Peyer's patch (tissue), 4 donors: ENCODE results near the gene SMG6. TPM values are rescaled to one million over a fixed set of nuclear protein-coding genes. Genes with fewer than 3 reads are reported as not detected.

Source experiments
- DNase-seq, 3 donors: peaks; one replicate each; pipeline ENCODE4 v3.0.0-alpha.2; 2017 to 2019
- H3K27ac ChIP-seq, 4 donors: fragments of 200-600 bp; sonication (generic); one replicate each; pipeline ENCODE4 v1.5.1; 2016 to 2019
- H3K27me3 ChIP-seq, 2 donors: fragments of 200-600 bp; sonication (generic); one replicate each; pipeline ENCODE4 v1.5.1; 2019
- H3K36me3 ChIP-seq, 3 donors: fragments of 200-600 bp; sonication (generic); one replicate each; pipeline ENCODE4 v1.5.1; 2016 to 2019
- H3K4me1 ChIP-seq, 4 donors: fragments of 200-600 bp; sonication (generic); one replicate each; pipeline ENCODE4 v1.5.1; 2016 to 2019
- H3K4me3 ChIP-seq, 4 donors: fragments of 200-600 bp; sonication (generic); 1 replicate in 3 of 4; 2 replicates in 1 of 4; pipeline ENCODE4 v1.5.1; 2016 to 2019; ENCODE audit warnings: mild to moderate bottlenecking in 1 of 4
- H3K9me3 ChIP-seq, 4 donors: fragments of 200-600 bp; sonication (generic); one replicate each; pipeline ENCODE4 v1.5.1; 2016 to 2019; ENCODE audit warnings: mild to moderate bottlenecking in 1 of 4
- POLR2A ChIP-seq, 2 donors: fragments of 450-650 bp; IDR thresholded peaks; one replicate each; pipeline ENCODE4 v1.5.1; 2017; ENCODE audit warnings: antibody characterized with exemption in 2 of 2, mild to moderate bottlenecking in 2 of 2, moderate library complexity in 2 of 2
- total RNA-seq, 4 donors: library from RNA; depleted of rRNA; stranded (reverse); fragments of >200 nt; gene quantifications; one replicate each; pipeline ENCODE4 v1.1.0, GENCODE V29; 2016
- TF ChIP-seq, protein P1 (sequence below), 6 experiments: fragments of 450-650 bp in 4 of 6; fragments of 200-600 bp in 2 of 6; sonication (generic) in 1 of 6; IDR thresholded peaks; one replicate each; pipeline ENCODE4 v1.5.1; 2017 to 2019; ENCODE audit warnings: antibody characterized with exemption in 6 of 6, mild to moderate bottlenecking in 3 of 6, moderate library complexity in 1 of 6

The SMG6 gene
- total RNA-seq, 4 donors from 2014 or later: 33.3 to 139 (median 67.4) TPM

DNA sequence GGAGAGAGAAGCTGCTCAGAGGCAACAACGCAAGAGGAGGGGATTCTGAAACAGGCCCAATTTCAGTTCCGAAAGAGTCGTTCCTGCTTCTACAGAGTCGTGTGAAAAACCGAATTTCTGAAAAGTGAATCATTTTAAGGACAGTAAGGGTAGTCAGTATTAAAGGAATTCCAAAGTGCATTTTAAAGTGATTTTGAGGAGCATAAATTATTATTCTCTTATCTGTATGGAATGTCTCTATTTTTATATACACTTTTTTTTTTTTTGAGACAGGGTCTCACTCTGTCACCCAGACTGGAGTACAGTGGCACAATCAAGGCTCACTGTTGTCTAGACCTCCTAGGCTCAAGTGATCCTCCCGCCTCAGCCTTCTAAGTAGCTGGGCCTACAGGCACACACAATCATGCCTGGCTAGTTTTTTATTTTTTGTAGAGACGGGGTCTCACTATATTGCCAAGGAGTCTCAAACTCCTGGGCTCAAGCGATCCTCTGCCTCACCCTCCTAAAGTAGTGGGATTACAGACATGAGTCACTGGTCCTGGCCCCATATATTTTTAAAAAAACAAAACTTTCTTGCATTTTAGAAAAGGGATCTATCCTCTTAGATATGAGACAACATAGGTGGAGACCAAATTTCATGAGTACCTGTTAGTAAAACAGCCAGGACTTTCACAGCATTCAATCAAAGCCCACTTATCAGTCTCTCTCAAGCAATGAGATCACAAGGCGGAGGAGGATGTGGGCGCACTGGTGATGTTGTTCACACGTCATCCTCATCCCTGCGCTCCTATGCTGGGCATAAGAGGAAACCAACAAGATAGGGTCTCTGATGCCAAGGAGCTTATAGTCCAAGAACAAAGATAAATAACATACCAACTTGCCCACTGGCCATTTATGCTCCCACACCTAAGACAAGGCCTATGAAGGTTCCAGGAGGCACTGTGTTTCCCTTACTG lies 53.2 kb downstream of the SMG6 start:
- Histone ChIP-seq H3K4me1 (peaks cover 0 to 5% (median 0%) of the 10 kb centered on the region in 4 donors), H3K27me3 (no peaks in the 10 kb centered on the region), H3K4me3 (no peak overlapping the region), H3K27ac (no peak overlapping the region), H3K9me3 (no peaks in the 10 kb centered on the region), H3K36me3 (peaks cover 0 to 8% (median 0%) of the 10 kb centered on the region in 3 donors)
- TF ChIP-seq POLR2A (IDR thresholded peaks at IDR 0.05): no peak
- TF ChIP-seq, protein P1, sequence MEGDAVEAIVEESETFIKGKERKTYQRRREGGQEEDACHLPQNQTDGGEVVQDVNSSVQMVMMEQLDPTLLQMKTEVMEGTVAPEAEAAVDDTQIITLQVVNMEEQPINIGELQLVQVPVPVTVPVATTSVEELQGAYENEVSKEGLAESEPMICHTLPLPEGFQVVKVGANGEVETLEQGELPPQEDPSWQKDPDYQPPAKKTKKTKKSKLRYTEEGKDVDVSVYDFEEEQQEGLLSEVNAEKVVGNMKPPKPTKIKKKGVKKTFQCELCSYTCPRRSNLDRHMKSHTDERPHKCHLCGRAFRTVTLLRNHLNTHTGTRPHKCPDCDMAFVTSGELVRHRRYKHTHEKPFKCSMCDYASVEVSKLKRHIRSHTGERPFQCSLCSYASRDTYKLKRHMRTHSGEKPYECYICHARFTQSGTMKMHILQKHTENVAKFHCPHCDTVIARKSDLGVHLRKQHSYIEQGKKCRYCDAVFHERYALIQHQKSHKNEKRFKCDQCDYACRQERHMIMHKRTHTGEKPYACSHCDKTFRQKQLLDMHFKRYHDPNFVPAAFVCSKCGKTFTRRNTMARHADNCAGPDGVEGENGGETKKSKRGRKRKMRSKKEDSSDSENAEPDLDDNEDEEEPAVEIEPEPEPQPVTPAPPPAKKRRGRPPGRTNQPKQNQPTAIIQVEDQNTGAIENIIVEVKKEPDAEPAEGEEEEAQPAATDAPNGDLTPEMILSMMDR (IDR thresholded peaks at IDR 0.05): no peak
- DNase-seq: peak in 2 of 3 donors; percentile 37 to 68

DNA sequence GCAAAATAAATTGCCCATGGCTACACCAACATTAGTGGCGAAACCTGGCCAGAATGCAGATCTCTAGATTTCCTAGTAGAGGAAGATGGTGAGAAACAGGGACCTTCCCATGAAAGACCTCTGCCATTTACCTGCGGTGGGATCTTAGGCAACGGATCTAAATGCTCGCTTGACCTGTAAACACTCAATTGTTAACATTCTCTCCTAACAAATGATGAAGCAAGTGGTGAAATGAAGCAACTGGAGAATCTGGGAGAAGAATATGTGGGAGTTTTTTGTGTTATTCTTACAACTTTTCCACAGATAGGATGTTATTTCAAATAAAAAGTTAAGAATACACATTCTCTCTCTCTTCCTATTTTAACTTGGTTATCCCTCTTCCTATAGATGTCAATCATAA lies 56.6 kb downstream of the SMG6 start:
- H3K36me3 ChIP-seq: peaks cover 0 to 25% (median 0%) of the 10 kb centered on the region in 3 donors
- H3K27me3 ChIP-seq: no peaks in the 10 kb centered on the region
- no peaks in the 10 kb centered on the region for H3K9me3 ChIP-seq
- no peak for DNase-seq
- H3K4me1 ChIP-seq: no peaks in the 10 kb centered on the region
- TF ChIP-seq, protein P1 (IDR thresholded peaks at IDR 0.05): no peak
- no peak for TF ChIP-seq POLR2A (IDR thresholded peaks at IDR 0.05)
- no peak overlapping the region for H3K27ac ChIP-seq
- no peak overlapping the region for H3K4me3 ChIP-seq

DNA sequence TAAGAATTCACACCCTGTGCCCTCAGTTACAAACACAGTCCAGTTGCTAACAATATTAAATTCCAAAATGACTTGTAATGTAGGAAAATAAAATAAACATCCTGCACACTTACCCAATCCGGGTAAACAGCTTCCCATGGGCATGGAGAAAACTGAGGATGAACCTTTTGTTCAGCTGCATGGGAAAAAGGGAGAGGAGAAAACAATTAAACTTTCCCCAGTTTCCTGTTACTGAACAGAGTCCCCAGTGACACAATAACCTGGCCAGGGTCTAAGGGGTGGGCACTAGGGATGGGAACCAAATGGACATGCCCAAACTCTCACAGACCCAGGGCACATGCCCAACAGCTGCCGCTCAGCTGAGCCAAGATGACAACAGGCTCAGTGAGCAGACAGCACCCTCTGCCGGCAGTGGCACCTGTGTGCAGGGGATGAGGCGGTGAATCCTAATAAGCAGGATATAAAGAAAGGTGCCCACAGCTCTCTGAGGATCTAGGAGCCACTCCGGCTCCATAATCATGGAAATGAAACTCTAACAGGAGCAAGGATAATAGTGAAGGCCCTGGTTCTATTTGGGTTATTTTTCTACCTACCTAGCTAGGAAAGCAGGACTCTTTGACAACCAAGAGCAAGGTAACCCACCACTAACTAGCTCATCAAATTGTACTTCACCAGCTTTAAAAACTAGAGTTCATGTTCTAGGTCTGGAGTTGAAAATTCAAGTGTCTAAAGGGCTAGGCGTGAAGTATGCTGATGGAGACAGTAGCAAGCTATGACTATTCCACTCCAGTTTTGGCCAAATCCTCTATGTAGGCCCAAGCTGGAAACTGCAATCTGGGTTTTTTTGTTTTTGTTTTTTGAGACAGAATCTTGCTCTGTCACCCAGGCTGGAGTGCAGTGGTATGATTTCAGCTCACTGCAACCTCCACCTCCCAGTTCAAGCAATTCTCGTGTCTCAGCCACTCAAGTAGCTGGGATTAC lies 58.8 kb downstream of the SMG6 start:
- no peak for TF ChIP-seq POLR2A (IDR thresholded peaks at IDR 0.05)
- TF ChIP-seq, protein P1 (IDR thresholded peaks at IDR 0.05): peak; percentile 79 to 98 (median 97)
- H3K27ac ChIP-seq: peak overlapping the region; percentile 50 to 76 (median 60)
- no peak overlapping the region for H3K4me3 ChIP-seq
- DNase-seq: peak; percentile 84 to 94 (median 88)
- H3K9me3 ChIP-seq: no peaks in the 10 kb centered on the region
- peaks cover 0 to 25% (median 0%) of the 10 kb centered on the region in 3 donors for H3K36me3 ChIP-seq
- peaks cover 0 to 3% (median 0%) of the 10 kb centered on the region in 4 donors for H3K4me1 ChIP-seq
- H3K27me3 ChIP-seq: no peaks in the 10 kb centered on the region

DNA sequence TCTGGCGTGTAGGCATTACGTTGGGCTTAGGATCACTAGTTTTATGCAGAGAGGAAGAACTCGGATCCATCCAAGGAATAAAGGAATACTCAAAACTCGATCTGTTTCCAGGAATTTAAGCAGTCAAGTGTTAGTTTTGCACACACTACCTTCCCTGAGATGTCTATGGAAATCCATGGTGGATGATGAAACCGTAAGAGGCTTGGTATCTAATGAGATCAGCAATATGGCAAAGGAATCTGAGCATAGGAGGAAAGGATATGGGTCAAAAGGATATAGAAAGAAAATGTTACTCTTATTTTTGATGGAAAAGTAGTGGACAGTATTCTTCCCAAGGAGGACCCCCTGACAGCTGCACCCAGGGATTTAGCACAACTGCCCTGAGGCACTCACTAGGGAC lies 59.6 kb downstream of the SMG6 start:
- no peak for TF ChIP-seq POLR2A (IDR thresholded peaks at IDR 0.05)
- TF ChIP-seq, protein P1 (IDR thresholded peaks at IDR 0.05): no peak
- H3K36me3 ChIP-seq: peaks cover 0 to 22% (median 0%) of the 10 kb centered on the region in 3 donors
- H3K4me3 ChIP-seq: no peak overlapping the region
- H3K27me3 ChIP-seq: no peaks in the 10 kb centered on the region
- H3K4me1 ChIP-seq: peaks cover 0 to 11% (median 0%) of the 10 kb centered on the region in 4 donors
- peak overlapping the region; percentile 50 to 76 (median 60) for H3K27ac ChIP-seq
- DNase-seq: no peak
- H3K9me3 ChIP-seq: no peaks in the 10 kb centered on the region

DNA sequence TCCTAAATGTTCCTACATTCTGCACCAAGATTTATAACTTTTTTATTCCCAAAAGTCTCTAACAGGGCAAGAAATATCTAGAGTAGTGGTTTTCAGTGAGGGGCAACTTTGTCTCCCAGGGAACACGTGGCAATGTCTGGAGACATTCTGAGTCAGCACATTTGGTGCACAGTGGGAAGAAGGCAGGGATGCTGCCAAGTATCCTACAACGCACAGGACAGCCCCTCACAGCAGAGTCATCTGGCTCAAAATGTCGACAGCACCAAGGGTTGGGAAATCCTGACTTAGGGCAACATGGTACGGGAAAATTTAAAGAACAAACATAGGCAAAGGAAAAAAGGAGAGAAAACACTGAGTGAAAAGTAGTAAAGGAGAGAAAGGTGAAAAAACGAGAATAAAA lies 61.8 kb downstream of the SMG6 start:
- Histone ChIP-seq H3K27ac (peak overlapping the region in 1 of 4 donors; percentile 82), H3K36me3 (peaks cover 0 to 22% (median 0%) of the 10 kb centered on the region in 3 donors), H3K4me3 (no peak overlapping the region), H3K27me3 (no peaks in the 10 kb centered on the region), H3K4me1 (peaks cover 0 to 16% (median 0%) of the 10 kb centered on the region in 4 donors), H3K9me3 (no peaks in the 10 kb centered on the region)
- no peak for TF ChIP-seq POLR2A (IDR thresholded peaks at IDR 0.05)
- TF ChIP-seq, protein P1 (IDR thresholded peaks at IDR 0.05): no peak
- no peak for DNase-seq
